KMS-11 (cell line): ENCODE results near the gene RAB11FIP3.

Experiments
- H2AFZ ChIP-seq: fragments of 200-600 bp; sonication (generic); 2 replicates; pipeline ENCODE4 v1.6.1; 2016; ENCODE audit warnings: antibody characterized with exemption, mixed run types, low read depth
- H3K27ac ChIP-seq: fragments of 200-600 bp; sonication (generic); 2 replicates; pipeline ENCODE4 v1.6.1; 2016; ENCODE audit warnings: mild to moderate bottlenecking, mixed run types
- H3K27me3 ChIP-seq: fragments of 200-600 bp; sonication (generic); 2 replicates; pipeline ENCODE4 v1.6.1; 2017; ENCODE audit warnings: mild to moderate bottlenecking, low read depth, mixed run types, moderate library complexity; ENCODE audit not compliant: insufficient read depth
- H3K36me3 ChIP-seq: fragments of 200-600 bp; sonication (generic); 2 replicates; pipeline ENCODE4 v1.6.1; 2017; ENCODE audit warnings: mild to moderate bottlenecking, mixed run types; ENCODE audit not compliant: insufficient read depth
- H3K4me1 ChIP-seq: fragments of 200-600 bp; sonication (generic); 2 replicates; pipeline ENCODE4 v1.6.1; 2016; ENCODE audit warnings: mild to moderate bottlenecking, low read depth, mixed run types; ENCODE audit not compliant: poor library complexity, severe bottlenecking
- H3K4me2 ChIP-seq: fragments of 200-600 bp; sonication (generic); 2 replicates; pipeline ENCODE4 v1.7.0; 2016; ENCODE audit warnings: mild to moderate bottlenecking, mixed run types
- H3K4me3 ChIP-seq: fragments of 200-600 bp; sonication (generic); IDR thresholded peaks from 2 replicates; pipeline ENCODE4 v1.6.1; 2017; ENCODE audit warnings: low read depth, low read length, mixed read lengths; ENCODE audit not compliant: insufficient read depth
- H3K79me2 ChIP-seq: fragments of 200-600 bp; sonication (generic); 2 replicates; pipeline ENCODE4 v1.6.1; 2016; ENCODE audit warnings: low read depth, mixed run types; ENCODE audit not compliant: insufficient read depth
- H3K9ac ChIP-seq: fragments of 200-600 bp; sonication (generic); 2 replicates; pipeline ENCODE4 v1.6.1; 2016; ENCODE audit warnings: mild to moderate bottlenecking, mixed run types
- H4K20me1 ChIP-seq: fragments of 200-600 bp; sonication (generic); 2 replicates; pipeline ENCODE4 v1.6.1; 2016; ENCODE audit warnings: mild to moderate bottlenecking, mixed run types; ENCODE audit not compliant: insufficient read depth
- TF ChIP-seq, protein P1 (sequence below): fragments of 200-600 bp; sonication (generic); conservative IDR thresholded peaks from 2 replicates; pipeline ENCODE4 v1.6.1; 2017; ENCODE audit warnings: low read depth, mild to moderate bottlenecking, antibody characterized with exemption, low read length, moderate library complexity, mixed read lengths

RAB11FIP3 gene

GRCh38 chr16:529012-529575 lies 103.6 kb downstream of the RAB11FIP3 start:
- Histone ChIP-seq H3K4me3 (no peak overlapping the region), H3K36me3 (no peaks in the 10 kb centered on the region), H3K79me2 (peaks cover 77% of the 10 kb centered on the region), H3K4me1 (peaks cover 42% of the 10 kb centered on the region), H2AFZ (no peak overlapping the region), H4K20me1 (peaks cover 11% of the 10 kb centered on the region), H3K27ac (peak overlapping the region; percentile 52; the same call in 1 of the 2 replicates), H3K9ac (peak overlapping the region; percentile 88), H3K4me2 (peak overlapping the region; percentile 93), H3K27me3 (no peaks in the 10 kb centered on the region)
- TF ChIP-seq, protein P1, sequence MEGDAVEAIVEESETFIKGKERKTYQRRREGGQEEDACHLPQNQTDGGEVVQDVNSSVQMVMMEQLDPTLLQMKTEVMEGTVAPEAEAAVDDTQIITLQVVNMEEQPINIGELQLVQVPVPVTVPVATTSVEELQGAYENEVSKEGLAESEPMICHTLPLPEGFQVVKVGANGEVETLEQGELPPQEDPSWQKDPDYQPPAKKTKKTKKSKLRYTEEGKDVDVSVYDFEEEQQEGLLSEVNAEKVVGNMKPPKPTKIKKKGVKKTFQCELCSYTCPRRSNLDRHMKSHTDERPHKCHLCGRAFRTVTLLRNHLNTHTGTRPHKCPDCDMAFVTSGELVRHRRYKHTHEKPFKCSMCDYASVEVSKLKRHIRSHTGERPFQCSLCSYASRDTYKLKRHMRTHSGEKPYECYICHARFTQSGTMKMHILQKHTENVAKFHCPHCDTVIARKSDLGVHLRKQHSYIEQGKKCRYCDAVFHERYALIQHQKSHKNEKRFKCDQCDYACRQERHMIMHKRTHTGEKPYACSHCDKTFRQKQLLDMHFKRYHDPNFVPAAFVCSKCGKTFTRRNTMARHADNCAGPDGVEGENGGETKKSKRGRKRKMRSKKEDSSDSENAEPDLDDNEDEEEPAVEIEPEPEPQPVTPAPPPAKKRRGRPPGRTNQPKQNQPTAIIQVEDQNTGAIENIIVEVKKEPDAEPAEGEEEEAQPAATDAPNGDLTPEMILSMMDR, result no peak

GRCh38 chr16:530111-530817 lies 104.8 kb downstream of the RAB11FIP3 start:
- Histone ChIP-seq H3K79me2 (peaks cover 88% of the 10 kb centered on the region), H3K4me3 (no peak overlapping the region), H3K27me3 (no peaks in the 10 kb centered on the region), H2AFZ (no peak overlapping the region), H3K27ac (no peak overlapping the region), H3K4me1 (peaks cover 42% of the 10 kb centered on the region), H3K36me3 (no peaks in the 10 kb centered on the region), H3K4me2 (peak overlapping the region; percentile 93; the same call in 1 of the 2 replicates), H3K9ac (no peak overlapping the region), H4K20me1 (peaks cover 11% of the 10 kb centered on the region)
- TF ChIP-seq, protein P1, result no peak

DNA sequence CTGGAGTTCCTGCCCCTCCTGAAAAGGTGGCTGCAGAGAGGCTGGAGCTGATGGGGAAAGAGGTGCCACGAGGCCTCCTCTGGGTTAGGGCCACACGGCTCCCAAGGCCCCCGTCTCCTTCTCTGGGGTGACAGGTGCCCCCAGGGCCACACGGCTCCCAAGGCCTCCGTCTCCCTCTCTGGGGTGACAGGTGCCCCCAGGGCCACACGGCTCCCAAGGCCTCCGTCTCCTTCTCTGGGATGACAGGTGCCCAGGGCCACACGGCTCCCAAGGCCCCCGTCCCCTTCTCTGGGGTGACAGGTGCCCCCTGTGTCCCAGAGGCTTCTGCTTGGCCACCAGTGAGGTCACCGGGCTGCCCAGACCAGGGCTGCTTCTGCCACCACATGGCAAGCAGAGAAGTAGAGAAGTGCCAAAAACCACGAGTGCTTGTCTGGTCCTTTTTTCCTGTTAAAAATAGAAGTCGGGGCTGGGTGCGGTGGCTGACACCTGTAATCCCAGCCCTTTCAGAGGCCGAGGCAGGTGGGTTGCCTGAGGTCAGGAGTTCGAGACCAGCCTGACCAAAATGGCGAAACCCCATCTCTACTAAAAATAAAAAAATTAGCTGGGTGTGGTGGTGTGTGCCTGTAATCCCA lies 106.2 kb downstream of the RAB11FIP3 start:
- Histone ChIP-seq H3K27ac (no peak overlapping the region; the same call in 1 of the 2 replicates), H3K4me1 (peaks cover 32% of the 10 kb centered on the region), H3K79me2 (peaks cover 88% of the 10 kb centered on the region), H4K20me1 (peaks cover 11% of the 10 kb centered on the region), H3K9ac (no peak overlapping the region), H3K4me2 (no peak overlapping the region; the same call in 1 of the 2 replicates), H3K27me3 (no peaks in the 10 kb centered on the region), H3K36me3 (no peaks in the 10 kb centered on the region), H3K4me3 (no peak overlapping the region), H2AFZ (no peak overlapping the region)
- TF ChIP-seq, protein P1, result no peak

GRCh38 chr16:533391-534123 lies 108.1 kb downstream of the RAB11FIP3 start:
- H3K9ac ChIP-seq, result no peak overlapping the region
- no peak overlapping the region for H3K4me2 ChIP-seq
- H3K4me3 ChIP-seq, result no peak overlapping the region
- H3K27ac ChIP-seq, result no peak overlapping the region
- H3K4me1 ChIP-seq, result peaks cover 32% of the 10 kb centered on the region
- TF ChIP-seq, protein P1, result no peak
- H3K36me3 ChIP-seq, result no peaks in the 10 kb centered on the region
- H2AFZ ChIP-seq, result no peak overlapping the region
- peaks cover 96% of the 10 kb centered on the region for H3K79me2 ChIP-seq
- peaks cover 11% of the 10 kb centered on the region for H4K20me1 ChIP-seq
- H3K27me3 ChIP-seq, result no peaks in the 10 kb centered on the region
